IPS DF 6.9 (cell line): ENCODE data around the gene TMEM115.
A peak's percentile ranks its signal among the peaks of the same experiment; 100 is the strongest.

Experiments used
- DNase-seq: peaks from one replicate; pipeline ENCODE4 v3.0.0-alpha.2; 2013; ENCODE audit warnings: low read depth, low spot score
- H3K27ac ChIP-seq: one replicate; pipeline ENCODE4 v1.5.1; 2013; ENCODE audit warnings: low read length, control low read depth
- H3K27me3 ChIP-seq: 2 replicates; pipeline ENCODE4 v1.6.1; 2013; ENCODE audit warnings: mild to moderate bottlenecking, low read length; ENCODE audit not compliant: control insufficient read depth, insufficient read depth
- H3K36me3 ChIP-seq: 2 replicates; pipeline ENCODE4 v1.6.1; 2013; ENCODE audit warnings: low read length; ENCODE audit not compliant: control insufficient read depth, insufficient read depth
- H3K4me1 ChIP-seq: 2 replicates; pipeline ENCODE4 v1.6.1; 2013; ENCODE audit warnings: low read length; ENCODE audit not compliant: control insufficient read depth, insufficient read depth
- H3K4me3 ChIP-seq: 2 replicates; pipeline ENCODE4 v1.5.1; 2013; ENCODE audit warnings: mild to moderate bottlenecking, low read length
- H3K9me3 ChIP-seq: 2 replicates; pipeline ENCODE4 v1.6.1; 2013; ENCODE audit warnings: low read length, inconsistent platforms; ENCODE audit not compliant: control insufficient read depth, insufficient read depth
- WGBS: extraction: QIAGEN DNeasy Blood & Tissue Kit; methylation state at CpG from one replicate; pipeline ENCODE4 v1.1.7; 2013; ENCODE audit warnings: mixed read lengths, missing lambda C conversion rate; ENCODE audit not compliant: insufficient read length, insufficient coverage; 5-methylcytosine and 5-hydroxymethylcytosine counted together

Gene TMEM115

DNA sequence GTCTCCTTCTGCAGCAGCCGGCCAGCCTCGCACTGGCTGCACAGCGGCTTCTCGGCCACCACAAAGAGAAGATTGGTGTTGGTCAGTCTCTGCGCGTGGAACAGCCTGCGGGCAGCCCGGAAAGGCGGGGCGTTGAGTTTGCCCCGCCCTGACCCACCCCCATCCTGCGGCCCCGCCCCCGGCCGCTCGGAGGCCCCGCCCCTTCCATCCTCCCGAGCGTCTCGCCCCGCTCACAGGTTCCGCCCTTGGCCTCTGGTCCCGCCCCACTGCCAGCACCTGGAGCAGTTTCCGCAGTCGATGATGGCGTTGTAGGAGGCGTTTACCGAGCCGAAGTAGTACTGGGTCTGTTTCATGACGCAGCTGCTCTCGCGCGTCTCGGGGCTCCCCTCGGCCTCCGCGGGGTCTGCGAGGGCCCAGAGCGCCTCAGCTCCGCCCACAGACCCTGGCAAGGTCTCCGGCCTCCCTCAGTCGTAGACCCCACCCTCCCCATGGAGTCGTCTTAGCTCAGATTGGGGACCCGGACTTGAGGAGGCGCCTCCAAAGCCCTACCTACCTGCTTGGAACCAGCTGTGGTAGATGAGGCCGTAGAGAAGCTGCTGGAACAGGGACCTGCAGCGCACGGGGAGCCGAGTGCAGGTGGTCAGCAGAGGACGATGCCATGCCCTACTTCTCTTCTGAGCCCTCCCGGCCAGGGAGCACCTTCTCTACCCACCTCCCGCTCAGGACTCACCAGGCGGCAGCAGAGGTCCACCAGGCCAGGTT, 5.9 kb upstream of the TMEM115 start:
- peaks cover 5% of the 10 kb centered on the region; the same call in 1 of the 2 replicates for H3K4me1 ChIP-seq
- no peaks in the 10 kb centered on the region for H3K9me3 ChIP-seq
- no peaks in the 10 kb centered on the region; the same call in 1 of the 2 replicates for H3K36me3 ChIP-seq
- H3K27ac ChIP-seq, result no peak overlapping the region
- H3K4me3 ChIP-seq, result peak overlapping the region; percentile 53; the same call in 1 of the 2 replicates
- peak; percentile 75 for DNase-seq
- H3K27me3 ChIP-seq, result no peaks in the 10 kb centered on the region
- WGBS, result no CpG with 5 or more reads among the region's 53 CpGs

- H3K27ac ChIP-seq, result no peak overlapping the region
- peaks cover 5% of the 10 kb centered on the region; the same call in 1 of the 2 replicates for H3K4me1 ChIP-seq
- no CpG with 5 or more reads among the region's 48 CpGs for WGBS
- H3K36me3 ChIP-seq, result no peaks in the 10 kb centered on the region; the same call in 1 of the 2 replicates
- DNase-seq, result no peak
- H3K9me3 ChIP-seq, result no peaks in the 10 kb centered on the region
- no peaks in the 10 kb centered on the region for H3K27me3 ChIP-seq
- H3K4me3 ChIP-seq, result peak overlapping the region; percentile 52
These were observed 5.3 kb upstream of the TMEM115 start for GRCh38 chr3:50364573-50365079.

GRCh38 chr3:50359760-50360110, 414 bp upstream of the TMEM115 start:
- no peak for DNase-seq
- Histone ChIP-seq H3K36me3 (no peaks in the 10 kb centered on the region; the same call in 1 of the 2 replicates), H3K27me3 (no peaks in the 10 kb centered on the region), H3K4me1 (peaks cover 10% of the 10 kb centered on the region), H3K27ac (no peak overlapping the region), H3K4me3 (peak overlapping the region; percentile 17; the same call in 1 of the 2 replicates), H3K9me3 (no peaks in the 10 kb centered on the region)
- no CpG with 5 or more reads among the region's 8 CpGs for WGBS

GRCh38 chr3:50358355-50358910, 888 bp downstream of the TMEM115 start:
- no peak for DNase-seq
- Histone ChIP-seq H3K9me3 (no peaks in the 10 kb centered on the region), H3K4me1 (peaks cover 8% of the 10 kb centered on the region), H3K27me3 (no peaks in the 10 kb centered on the region), H3K36me3 (peaks cover 5% of the 10 kb centered on the region; the same call in 1 of the 2 replicates), H3K4me3 (peak overlapping the region; percentile 86; the same call in 1 of the 2 replicates), H3K27ac (no peak overlapping the region)
- no CpG with 5 or more reads among the region's 24 CpGs for WGBS

- DNase-seq, result no peak
- no peaks in the 10 kb centered on the region for H3K27me3 ChIP-seq
- peaks cover 8% of the 10 kb centered on the region; the same call in 1 of the 2 replicates for H3K36me3 ChIP-seq
- H3K4me3 ChIP-seq, result no peak overlapping the region
- WGBS, result no CpG with 5 or more reads among the region's 1 CpG
- H3K9me3 ChIP-seq, result no peaks in the 10 kb centered on the region
- no peak overlapping the region for H3K27ac ChIP-seq
- peaks cover 8% of the 10 kb centered on the region for H3K4me1 ChIP-seq
These were observed 1.8 kb downstream of the TMEM115 start for GRCh38 chr3:50357481-50357880.

- Histone ChIP-seq H3K9me3 (no peaks in the 10 kb centered on the region), H3K4me3 (no peak overlapping the region), H3K4me1 (peaks cover 8% of the 10 kb centered on the region), H3K27me3 (no peaks in the 10 kb centered on the region), H3K27ac (no peak overlapping the region), H3K36me3 (peaks cover 8% of the 10 kb centered on the region; the same call in 1 of the 2 replicates)
- no CpG with 5 or more reads among the region's 5 CpGs for WGBS
- no peak for DNase-seq
These were observed 2.8 kb downstream of the TMEM115 start for GRCh38 chr3:50356553-50356952.

DNA sequence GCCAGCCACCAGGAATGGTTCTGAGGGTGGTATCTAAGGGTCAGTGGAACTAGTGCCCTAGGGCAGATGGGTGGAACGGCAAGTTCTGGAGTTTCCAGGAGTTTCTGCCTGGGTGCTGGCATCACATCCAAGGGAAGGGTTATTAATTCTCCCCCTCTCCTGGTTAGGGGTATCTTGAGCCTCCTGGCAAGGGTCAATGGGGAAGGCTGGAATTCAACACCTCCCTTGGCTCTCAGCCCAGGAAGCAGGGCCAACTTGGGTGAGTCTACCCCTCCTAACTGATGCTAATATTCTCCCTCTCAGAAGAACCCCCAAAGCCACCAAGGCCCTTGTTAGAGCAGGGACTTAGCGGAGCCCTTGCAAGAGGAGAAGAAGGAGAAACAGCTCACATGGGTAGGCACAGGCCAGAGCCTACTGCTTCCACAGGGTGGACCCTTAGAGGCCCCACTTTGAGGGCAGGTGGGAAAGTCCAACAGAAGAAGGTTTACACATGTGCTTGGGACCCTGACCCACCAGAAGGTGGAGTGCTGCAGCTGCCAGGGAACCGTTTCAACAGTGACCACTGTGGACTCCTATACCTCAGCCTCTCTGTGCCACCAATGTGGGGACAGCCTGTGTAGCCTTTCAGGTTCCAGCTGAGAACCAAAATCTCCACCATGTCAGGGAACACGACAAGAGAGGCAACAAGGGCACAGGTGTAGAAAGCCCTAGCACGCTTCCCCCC, 3.3 kb downstream of the TMEM115 start:
- no peaks in the 10 kb centered on the region for H3K27me3 ChIP-seq
- DNase-seq, result no peak
- no peak overlapping the region for H3K27ac ChIP-seq
- WGBS, result no CpG with 5 or more reads among the region's 5 CpGs
- peaks cover 8% of the 10 kb centered on the region for H3K4me1 ChIP-seq
- H3K9me3 ChIP-seq, result no peaks in the 10 kb centered on the region
- H3K36me3 ChIP-seq, result peaks cover 8% of the 10 kb centered on the region; the same call in 1 of the 2 replicates
- no peak overlapping the region for H3K4me3 ChIP-seq

DNA sequence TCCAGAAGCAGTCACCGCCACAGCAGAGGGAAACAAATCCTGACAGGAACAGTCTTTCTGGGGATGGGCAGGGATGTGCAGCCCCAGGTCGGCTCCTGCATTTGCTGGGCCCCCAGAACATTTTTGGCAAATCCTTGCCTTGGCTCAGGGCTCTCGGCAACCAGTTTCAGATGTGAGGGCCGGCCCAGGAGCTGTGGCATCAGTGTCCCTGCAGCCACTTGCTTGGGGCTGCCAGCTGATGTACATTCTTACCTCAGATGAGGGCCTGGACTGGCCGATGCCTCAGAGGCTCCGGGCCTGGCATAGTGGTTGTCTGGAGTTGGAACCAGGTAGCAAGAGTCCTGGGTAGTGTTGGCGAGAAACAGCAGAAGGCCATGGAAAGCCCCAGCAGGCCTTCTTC, 4.5 kb downstream of the TMEM115 start:
- WGBS, result no CpG with 5 or more reads among the region's 7 CpGs
- H3K4me1 ChIP-seq, result peaks cover 8% of the 10 kb centered on the region
- peaks cover 8% of the 10 kb centered on the region; the same call in 1 of the 2 replicates for H3K36me3 ChIP-seq

GRCh38 chr3:50354186-50354764, 5.0 kb downstream of the TMEM115 start:
- no peaks in the 10 kb centered on the region for H3K9me3 ChIP-seq
- no peak overlapping the region for H3K27ac ChIP-seq
- DNase-seq, result no peak
- WGBS, result no CpG with 5 or more reads among the region's 5 CpGs
- no peaks in the 10 kb centered on the region for H3K27me3 ChIP-seq
- H3K4me1 ChIP-seq, result peaks cover 8% of the 10 kb centered on the region
- H3K4me3 ChIP-seq, result no peak overlapping the region
- peaks cover 8% of the 10 kb centered on the region; the same call in 1 of the 2 replicates for H3K36me3 ChIP-seq

More for the DNA sequence above, 4.5 kb downstream of the TMEM115 start:
- no peak overlapping the region for H3K4me3 ChIP-seq
- no peak overlapping the region for H3K27ac ChIP-seq
- DNase-seq, result no peak
- no peaks in the 10 kb centered on the region for H3K27me3 ChIP-seq
- no peaks in the 10 kb centered on the region for H3K9me3 ChIP-seq
